OCI-LY7 (cell line): ENCODE measurements around the gene GNL2.

Experiments used
- EZH2phosphoT487 ChIP-seq: fragments of 200-600 bp; sonication (generic); IDR thresholded peaks from 2 replicates; pipeline ENCODE4 v1.6.1; 2018; ENCODE audit warnings: low read depth, borderline replicate concordance, mild to moderate bottlenecking, mixed run types, antibody characterized with exemption, low read length, moderate library complexity, mixed read lengths
- TF ChIP-seq, protein P1 (sequence below): fragments of 200-600 bp; sonication (generic); conservative IDR thresholded peaks from 2 replicates; pipeline ENCODE4 v1.5.1; 2014; ENCODE audit warnings: mild to moderate bottlenecking, antibody characterized with exemption, low read length, moderate library complexity, mixed read lengths

DNA sequence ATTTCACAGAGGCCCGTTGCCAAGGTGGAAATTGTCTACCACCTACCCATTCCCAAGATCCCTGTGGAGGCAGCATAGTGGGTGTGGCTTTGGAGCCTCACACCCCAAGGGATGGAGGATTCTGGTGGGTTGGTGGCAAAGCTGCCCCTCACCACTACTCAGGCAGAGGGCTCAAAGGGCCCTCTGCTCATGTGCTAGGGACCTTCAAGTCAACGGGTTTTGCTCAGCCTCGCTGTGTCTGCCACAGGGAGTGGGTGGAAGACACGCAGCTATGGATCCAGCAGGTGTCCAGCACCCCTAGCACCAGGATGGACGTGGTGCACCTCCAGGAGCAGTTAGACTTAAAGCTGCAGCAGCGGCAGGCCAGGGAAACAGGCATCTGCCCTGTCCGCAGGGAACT lies 36.7 kb downstream of the GNL2 start:
- TF ChIP-seq, protein P1, sequence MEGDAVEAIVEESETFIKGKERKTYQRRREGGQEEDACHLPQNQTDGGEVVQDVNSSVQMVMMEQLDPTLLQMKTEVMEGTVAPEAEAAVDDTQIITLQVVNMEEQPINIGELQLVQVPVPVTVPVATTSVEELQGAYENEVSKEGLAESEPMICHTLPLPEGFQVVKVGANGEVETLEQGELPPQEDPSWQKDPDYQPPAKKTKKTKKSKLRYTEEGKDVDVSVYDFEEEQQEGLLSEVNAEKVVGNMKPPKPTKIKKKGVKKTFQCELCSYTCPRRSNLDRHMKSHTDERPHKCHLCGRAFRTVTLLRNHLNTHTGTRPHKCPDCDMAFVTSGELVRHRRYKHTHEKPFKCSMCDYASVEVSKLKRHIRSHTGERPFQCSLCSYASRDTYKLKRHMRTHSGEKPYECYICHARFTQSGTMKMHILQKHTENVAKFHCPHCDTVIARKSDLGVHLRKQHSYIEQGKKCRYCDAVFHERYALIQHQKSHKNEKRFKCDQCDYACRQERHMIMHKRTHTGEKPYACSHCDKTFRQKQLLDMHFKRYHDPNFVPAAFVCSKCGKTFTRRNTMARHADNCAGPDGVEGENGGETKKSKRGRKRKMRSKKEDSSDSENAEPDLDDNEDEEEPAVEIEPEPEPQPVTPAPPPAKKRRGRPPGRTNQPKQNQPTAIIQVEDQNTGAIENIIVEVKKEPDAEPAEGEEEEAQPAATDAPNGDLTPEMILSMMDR, result no peak
- TF ChIP-seq EZH2phosphoT487, result no peak
